Measurements from ENCODE around the gene TBX19.

GRCh38 chr1:168333562-168334276, 53.0 kb downstream of the TBX19 start:
- TF ChIP-seq, protein P1, sequence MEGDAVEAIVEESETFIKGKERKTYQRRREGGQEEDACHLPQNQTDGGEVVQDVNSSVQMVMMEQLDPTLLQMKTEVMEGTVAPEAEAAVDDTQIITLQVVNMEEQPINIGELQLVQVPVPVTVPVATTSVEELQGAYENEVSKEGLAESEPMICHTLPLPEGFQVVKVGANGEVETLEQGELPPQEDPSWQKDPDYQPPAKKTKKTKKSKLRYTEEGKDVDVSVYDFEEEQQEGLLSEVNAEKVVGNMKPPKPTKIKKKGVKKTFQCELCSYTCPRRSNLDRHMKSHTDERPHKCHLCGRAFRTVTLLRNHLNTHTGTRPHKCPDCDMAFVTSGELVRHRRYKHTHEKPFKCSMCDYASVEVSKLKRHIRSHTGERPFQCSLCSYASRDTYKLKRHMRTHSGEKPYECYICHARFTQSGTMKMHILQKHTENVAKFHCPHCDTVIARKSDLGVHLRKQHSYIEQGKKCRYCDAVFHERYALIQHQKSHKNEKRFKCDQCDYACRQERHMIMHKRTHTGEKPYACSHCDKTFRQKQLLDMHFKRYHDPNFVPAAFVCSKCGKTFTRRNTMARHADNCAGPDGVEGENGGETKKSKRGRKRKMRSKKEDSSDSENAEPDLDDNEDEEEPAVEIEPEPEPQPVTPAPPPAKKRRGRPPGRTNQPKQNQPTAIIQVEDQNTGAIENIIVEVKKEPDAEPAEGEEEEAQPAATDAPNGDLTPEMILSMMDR (IDR thresholded peaks at IDR 0.05), result no peak
- no peak for TF ChIP-seq POLR2A (IDR thresholded peaks at IDR 0.05)
